Measurements from ENCODE around the gene FRMPD1.
"Not testable (repeated sequence)": the region's sequence is repeated elsewhere in the genome, so short reads cannot be mapped to it uniquely, and the experiment has no call there.

The FRMPD1 gene

DNA sequence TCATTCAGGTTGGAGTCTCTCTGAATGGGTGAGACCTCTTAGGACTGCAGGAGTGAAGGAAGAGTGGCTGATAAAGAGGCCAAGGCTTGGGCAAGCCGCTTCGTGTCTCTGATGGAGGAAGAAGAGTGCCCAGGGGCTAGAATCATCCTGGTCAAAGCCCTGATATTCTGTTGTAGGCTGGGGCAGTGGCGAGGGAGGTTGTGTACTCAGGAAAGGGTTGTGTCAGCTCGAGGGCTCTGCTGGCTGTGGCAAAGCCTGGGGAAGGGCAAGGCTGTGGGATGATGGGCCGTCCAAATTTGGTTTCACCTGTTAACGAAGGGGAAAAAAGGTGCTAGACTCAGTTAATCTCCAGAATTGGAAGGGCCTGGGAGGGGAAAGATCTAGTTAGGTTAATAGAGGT is 100.4 kb downstream of the FRMPD1 start:
- Histone ChIP-seq H4K8ac (ENCODE audit: low read depth, low read length) (no peak overlapping the region), H2BK5ac (ENCODE audit: low read length) (no peak overlapping the region), H4K5ac (ENCODE audit: low read length) (no peak overlapping the region), H3K4me2 (ENCODE audit: low read length) (no peak overlapping the region), H3K4ac (ENCODE audit: low read depth, low read length) (no peak overlapping the region), H3K79me1 (ENCODE audit: low read length) (no peaks in the 10 kb centered on the region), H2BK15ac (replicated peaks; ENCODE audit: low read depth) (no peak overlapping the region), H3K9ac (ENCODE audit: low read length) (no peak overlapping the region), H3K79me2 (ENCODE audit: control insufficient read depth, insufficient read depth, low read length) (no peaks in the 10 kb centered on the region), H3K4me3 (ENCODE audit: low read length) (no peak overlapping the region), H2BK120ac (ENCODE audit: low read depth, low read length) (no peak overlapping the region), H3K27me3 (ENCODE audit: insufficient read depth, low read length, poor library complexity) (no peaks in the 10 kb centered on the region), H3K23ac (ENCODE audit: low read length) (no peak overlapping the region), H3K56ac (ENCODE audit: low read length) (no peak overlapping the region), H3K36me3 (ENCODE audit: control insufficient read depth, insufficient read depth, low read length) (no peaks in the 10 kb centered on the region), H2AK5ac (ENCODE audit: low read length) (no peak overlapping the region), H3K18ac (ENCODE audit: low read length) (no peak overlapping the region), H3K4me1 (ENCODE audit: control insufficient read depth, low read depth, low read length) (peaks cover 2% of the 10 kb centered on the region), H3K27ac (ENCODE audit: low read depth, low read length) (no peak overlapping the region)
- WGBS (ENCODE audit: extremely low coverage, insufficient coverage, low lambda C conversion rate): no CpG with 5 or more reads among the region's 6 CpGs
- no peak for DNase-seq

DNA sequence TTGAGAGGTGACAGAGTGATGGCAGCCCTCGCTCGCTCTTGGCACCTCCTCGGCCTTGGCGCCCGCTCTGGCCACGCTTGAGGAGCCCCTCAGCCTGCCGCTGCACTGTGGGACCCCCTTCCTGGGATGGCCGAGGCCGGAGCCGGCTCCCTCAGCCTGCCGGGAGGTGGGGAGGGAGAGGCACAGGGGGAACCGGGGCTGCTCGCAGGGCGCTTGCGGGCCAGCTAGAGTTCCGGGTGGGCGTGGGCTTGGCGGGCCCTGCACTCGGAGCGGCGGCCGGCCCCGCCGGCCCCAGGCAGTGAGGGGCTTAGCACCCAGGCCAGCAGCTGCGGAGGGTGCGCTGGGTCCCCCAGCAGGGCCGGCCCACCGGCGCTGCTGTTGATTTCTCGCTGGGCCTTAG is 101.0 kb downstream of the FRMPD1 start:
- H3K27ac ChIP-seq (ENCODE audit: low read depth, low read length); H2BK5ac ChIP-seq (ENCODE audit: low read length); H3K4me1 ChIP-seq (ENCODE audit: control insufficient read depth, low read depth, low read length); H3K9ac ChIP-seq (ENCODE audit: low read length); H3K36me3 ChIP-seq (ENCODE audit: control insufficient read depth, insufficient read depth, low read length); H3K4ac ChIP-seq (ENCODE audit: low read depth, low read length); H2AK5ac ChIP-seq (ENCODE audit: low read length); H3K79me1 ChIP-seq (ENCODE audit: low read length); H3K56ac ChIP-seq (ENCODE audit: low read length); H3K18ac ChIP-seq (ENCODE audit: low read length); H4K8ac ChIP-seq (ENCODE audit: low read depth, low read length); H2BK120ac ChIP-seq (ENCODE audit: low read depth, low read length); H4K5ac ChIP-seq (ENCODE audit: low read length); H3K27me3 ChIP-seq (ENCODE audit: insufficient read depth, low read length, poor library complexity); H3K79me2 ChIP-seq (ENCODE audit: control insufficient read depth, insufficient read depth, low read length); H3K4me3 ChIP-seq (ENCODE audit: low read length); H3K4me2 ChIP-seq (ENCODE audit: low read length); H2BK15ac ChIP-seq (replicated peaks; ENCODE audit: low read depth); H3K23ac ChIP-seq (ENCODE audit: low read length); DNase-seq: not testable (repeated sequence)
- WGBS (ENCODE audit: extremely low coverage, insufficient coverage, low lambda C conversion rate): no CpG with 5 or more reads among the region's 30 CpGs

DNA sequence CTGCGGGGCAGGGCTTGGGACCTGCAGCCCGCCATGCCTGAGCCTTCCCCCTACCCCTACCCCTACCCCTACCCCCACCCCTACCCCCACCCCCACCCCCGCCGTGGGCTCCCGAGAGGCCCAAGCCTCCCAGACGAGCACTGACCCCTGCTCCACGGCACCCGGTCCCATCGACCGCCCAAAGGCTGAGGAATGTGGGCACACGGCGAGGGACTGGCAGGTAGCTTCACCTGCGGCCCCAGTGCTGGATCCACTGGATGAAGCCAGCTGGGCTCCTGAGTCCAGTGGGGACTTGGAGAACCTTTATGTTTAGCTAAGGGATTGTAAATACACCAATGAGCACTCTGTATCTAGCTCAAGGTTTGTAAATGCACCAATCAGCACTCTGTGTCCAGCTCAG is 101.4 kb downstream of the FRMPD1 start:
- H3K27ac ChIP-seq (ENCODE audit: low read depth, low read length); H3K18ac ChIP-seq (ENCODE audit: low read length); H3K23ac ChIP-seq (ENCODE audit: low read length); H3K56ac ChIP-seq (ENCODE audit: low read length); H3K4ac ChIP-seq (ENCODE audit: low read depth, low read length); H2AK5ac ChIP-seq (ENCODE audit: low read length); H3K36me3 ChIP-seq (ENCODE audit: control insufficient read depth, insufficient read depth, low read length); H3K4me1 ChIP-seq (ENCODE audit: control insufficient read depth, low read depth, low read length); H3K4me3 ChIP-seq (ENCODE audit: low read length); H4K5ac ChIP-seq (ENCODE audit: low read length); H3K79me2 ChIP-seq (ENCODE audit: control insufficient read depth, insufficient read depth, low read length); H3K79me1 ChIP-seq (ENCODE audit: low read length); H2BK120ac ChIP-seq (ENCODE audit: low read depth, low read length); H3K27me3 ChIP-seq (ENCODE audit: insufficient read depth, low read length, poor library complexity); H3K4me2 ChIP-seq (ENCODE audit: low read length); H3K9ac ChIP-seq (ENCODE audit: low read length); H2BK15ac ChIP-seq (replicated peaks; ENCODE audit: low read depth); H2BK5ac ChIP-seq (ENCODE audit: low read length); DNase-seq; H4K8ac ChIP-seq (ENCODE audit: low read depth, low read length): not testable (repeated sequence)
- WGBS (ENCODE audit: extremely low coverage, insufficient coverage, low lambda C conversion rate): no CpG with 5 or more reads among the region's 13 CpGs

DNA sequence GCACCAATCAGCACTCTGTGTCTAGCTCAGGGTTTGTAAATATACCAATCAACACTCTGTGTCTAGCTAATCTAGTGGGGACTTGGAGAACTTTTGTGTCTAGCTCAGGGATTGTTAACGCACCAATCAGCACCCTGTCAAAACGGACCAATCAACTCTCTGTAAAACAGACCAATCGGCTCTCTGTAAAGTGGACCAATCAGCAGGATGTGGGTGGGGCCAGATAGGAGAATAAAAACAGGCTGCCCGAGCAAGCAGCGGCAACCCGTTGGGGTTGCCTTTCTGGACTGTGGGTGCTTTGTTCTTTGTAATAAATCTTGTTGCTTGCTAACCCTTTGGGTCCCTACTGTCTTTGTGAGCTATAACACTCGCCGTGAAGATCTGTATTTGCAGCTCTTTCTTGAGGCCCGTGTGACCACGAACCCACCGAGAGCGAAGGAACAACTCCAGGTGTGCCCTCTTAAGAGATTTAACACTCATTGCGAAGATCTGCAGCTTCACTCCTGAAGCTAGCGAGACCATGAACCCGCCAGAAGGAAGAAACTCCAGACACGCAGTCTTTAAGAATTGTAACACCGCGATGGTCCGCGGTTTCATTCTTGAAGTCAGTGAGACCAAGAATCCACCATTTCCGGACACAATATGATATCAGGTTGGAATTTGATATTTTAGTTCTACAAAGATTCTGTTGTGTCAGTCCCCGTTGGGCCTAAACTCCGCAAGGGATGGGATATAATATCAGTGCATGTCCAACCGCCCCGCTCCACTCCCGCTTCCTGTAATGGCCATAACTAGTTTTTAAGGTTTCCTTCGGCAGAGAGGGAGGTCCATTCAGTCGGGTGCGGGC is 102.1 kb downstream of the FRMPD1 start:
- Histone ChIP-seq H2BK5ac (ENCODE audit: low read length) (no peak overlapping the region), H2BK15ac (replicated peaks; ENCODE audit: low read depth) (no peak overlapping the region), H3K4me2 (ENCODE audit: low read length) (no peak overlapping the region)

DNA sequence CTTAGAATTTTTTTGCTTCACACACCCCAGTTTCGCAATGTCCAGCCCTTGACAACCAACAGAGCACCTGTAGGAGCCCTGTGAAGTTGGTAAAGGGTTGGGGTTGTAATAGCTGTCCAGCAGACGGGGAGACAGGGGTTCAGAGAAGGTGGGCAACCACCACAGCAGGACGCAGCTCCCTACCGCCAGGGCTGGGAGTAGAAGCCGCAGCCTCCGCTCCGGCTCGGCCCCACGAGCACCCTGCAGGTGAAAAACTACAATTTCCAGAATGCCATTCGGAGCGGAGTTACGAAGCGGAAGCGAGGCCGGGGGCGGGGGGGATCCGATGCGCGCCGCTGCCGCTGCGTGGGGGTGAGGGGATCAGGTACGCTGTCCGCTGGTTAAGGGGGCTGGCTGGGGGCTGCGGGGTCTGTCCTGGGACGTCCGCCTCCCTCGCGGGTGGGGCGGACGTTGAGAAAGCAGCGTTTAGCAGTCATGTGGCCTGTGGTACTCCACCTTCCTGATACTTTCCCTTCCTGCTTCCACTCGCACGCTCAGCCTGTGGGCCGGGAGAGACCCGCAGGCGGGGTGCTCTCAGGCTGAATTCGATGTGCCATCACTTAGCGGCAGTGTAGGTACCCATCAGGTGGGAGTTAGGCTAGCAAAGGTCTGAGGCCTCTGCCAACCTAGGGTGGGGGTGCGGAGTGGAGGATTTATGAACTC is 102.9 kb downstream of the FRMPD1 start, which contains the start of gene TRMT10B:
Gene TRMT10B (plus strand): TSS at position 317 of the 702 bp plus-strand sequence. CDS start 8,127 bp downstream, outside the sequence.
- no peaks in the 10 kb centered on the region for H3K79me2 ChIP-seq (ENCODE audit: control insufficient read depth, insufficient read depth, low read length)
- no peaks in the 10 kb centered on the region for H3K36me3 ChIP-seq (ENCODE audit: control insufficient read depth, insufficient read depth, low read length)
- H3K27ac ChIP-seq (ENCODE audit: low read depth, low read length): no peak within 1 kb of the TSS
- H4K5ac ChIP-seq (ENCODE audit: low read length): no peak within 1 kb of the TSS
- H3K4me2 ChIP-seq (ENCODE audit: low read length): peak within 1 kb of the TSS; percentile 85
- H2AK5ac ChIP-seq (ENCODE audit: low read length): no peak within 1 kb of the TSS
- H3K4ac ChIP-seq (ENCODE audit: low read depth, low read length): peak within 1 kb of the TSS; percentile 36
- H3K56ac ChIP-seq (ENCODE audit: low read length): peak within 1 kb of the TSS; percentile 94
- no peak within 1 kb of the TSS for H4K8ac ChIP-seq (ENCODE audit: low read depth, low read length)
- no peak within 1 kb of the TSS for H2BK5ac ChIP-seq (ENCODE audit: low read length)
- peaks cover 2% of the 10 kb centered on the region for H3K4me1 ChIP-seq (ENCODE audit: control insufficient read depth, low read depth, low read length)
- no peaks in the 10 kb centered on the region for H3K79me1 ChIP-seq (ENCODE audit: low read length)
- peak within 1 kb of the TSS; percentile 81 for H3K9ac ChIP-seq (ENCODE audit: low read length)
- H3K4me3 ChIP-seq (ENCODE audit: low read length): peak within 1 kb of the TSS; percentile 78
- H3K23ac ChIP-seq (ENCODE audit: low read length): no peak within 1 kb of the TSS
- no peak within 1 kb of the TSS for H2BK120ac ChIP-seq (ENCODE audit: low read depth, low read length)
- no peak within 1 kb of the TSS for H2BK15ac ChIP-seq (replicated peaks; ENCODE audit: low read depth)
- no peaks in the 10 kb centered on the region for H3K27me3 ChIP-seq (ENCODE audit: insufficient read depth, low read length, poor library complexity)
- DNase-seq: peak; percentile 77
- no CpG with 5 or more reads among the region's 40 CpGs for WGBS (ENCODE audit: extremely low coverage, insufficient coverage, low lambda C conversion rate)
- peak within 1 kb of the TSS; percentile 11 for H3K18ac ChIP-seq (ENCODE audit: low read length)

More for the DNA sequence above, 102.1 kb downstream of the FRMPD1 start:
- Histone ChIP-seq H3K23ac (ENCODE audit: low read length) (no peak overlapping the region), H3K4ac (ENCODE audit: low read depth, low read length) (no peak overlapping the region), H3K4me3 (ENCODE audit: low read length) (no peak overlapping the region), H3K9ac (ENCODE audit: low read length) (no peak overlapping the region), H3K36me3 (ENCODE audit: control insufficient read depth, insufficient read depth, low read length) (no peaks in the 10 kb centered on the region), H2AK5ac (ENCODE audit: low read length) (no peak overlapping the region), H2BK120ac (ENCODE audit: low read depth, low read length) (no peak overlapping the region), H3K79me2 (ENCODE audit: control insufficient read depth, insufficient read depth, low read length) (no peaks in the 10 kb centered on the region), H3K27me3 (ENCODE audit: insufficient read depth, low read length, poor library complexity) (no peaks in the 10 kb centered on the region), H3K18ac (ENCODE audit: low read length) (no peak overlapping the region), H4K5ac (ENCODE audit: low read length) (no peak overlapping the region), H4K8ac (ENCODE audit: low read depth, low read length) (no peak overlapping the region), H3K27ac (ENCODE audit: low read depth, low read length) (no peak overlapping the region), H3K79me1 (ENCODE audit: low read length) (no peaks in the 10 kb centered on the region), H3K56ac (ENCODE audit: low read length) (peak overlapping the region; percentile 81), H3K4me1 (ENCODE audit: control insufficient read depth, low read depth, low read length) (peaks cover 2% of the 10 kb centered on the region)
- no peak for DNase-seq
- no CpG with 5 or more reads among the region's 29 CpGs for WGBS (ENCODE audit: extremely low coverage, insufficient coverage, low lambda C conversion rate)
